Kidney epithelial cell (primary cell): Measurements from ENCODE around the gene LTA. TPM values are rescaled to one million over a fixed set of nuclear protein-coding genes. Genes with fewer than 3 reads are reported as not detected.
"Not testable (repeated sequence)": the region's sequence is repeated elsewhere in the genome, so short reads cannot be mapped to it uniquely, and the experiment has no call there.

ENCODE experiments used
- DNase-seq: peaks from one replicate; pipeline ENCODE4 v3.0.0-alpha.2; 2010; ENCODE audit warnings: low read depth
- H3K27me3 ChIP-seq: 2 replicates; pipeline ENCODE4 v1.6.0; 2011; ENCODE audit warnings: low read length; ENCODE audit not compliant: control insufficient read depth, insufficient read depth
- H3K36me3 ChIP-seq: 2 replicates; pipeline ENCODE4 v1.5.1; 2011; ENCODE audit warnings: low read length; ENCODE audit not compliant: control insufficient read depth, insufficient read depth
- H3K4me3 ChIP-seq: 2 replicates; pipeline ENCODE4 v1.5.1; 2011; ENCODE audit warnings: low read depth, mild to moderate bottlenecking, control low read depth, low read length
- total RNA-seq: library from RNA; depleted of rRNA; stranded (reverse); fragments of >200 nt; gene quantifications from 2 replicates; pipeline ENCODE4 v1.2.3, GENCODE V29; 2015
- TF ChIP-seq, protein P1 (sequence below): IDR thresholded peaks from 2 replicates; pipeline ENCODE4 v1.5.1; 2011; ENCODE audit warnings: mild to moderate bottlenecking, moderate library complexity, low read length, control low read depth, inconsistent platforms; ENCODE audit not compliant: insufficient read depth, poor library complexity, severe bottlenecking

Gene LTA
- total RNA-seq, 1 donor from 2014 or later, result 0.92 TPM

DNA sequence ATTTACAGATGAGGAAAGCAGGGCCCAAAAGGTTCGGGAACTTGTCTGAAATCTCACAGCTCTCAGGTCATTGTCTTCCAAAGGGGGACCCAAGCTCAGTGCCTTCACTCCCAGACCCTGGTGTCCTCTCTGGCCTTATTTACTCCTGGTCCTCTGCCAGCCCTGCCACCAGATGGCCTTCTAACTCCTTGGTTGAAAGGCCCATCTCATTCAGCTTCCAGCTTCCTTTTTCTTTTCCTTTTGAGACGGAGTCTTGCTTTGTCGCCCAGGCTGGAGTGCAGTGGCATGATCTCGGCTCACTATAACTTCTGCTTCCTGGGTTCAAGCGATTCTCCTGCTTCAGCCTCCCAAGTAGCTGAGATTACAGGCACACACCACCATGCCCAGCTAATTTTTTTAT lies 20.7 kb upstream of the LTA start:
- not testable (repeated sequence) for DNase-seq, H3K4me3 ChIP-seq, H3K27me3 ChIP-seq, H3K36me3 ChIP-seq
- TF ChIP-seq, protein P1, sequence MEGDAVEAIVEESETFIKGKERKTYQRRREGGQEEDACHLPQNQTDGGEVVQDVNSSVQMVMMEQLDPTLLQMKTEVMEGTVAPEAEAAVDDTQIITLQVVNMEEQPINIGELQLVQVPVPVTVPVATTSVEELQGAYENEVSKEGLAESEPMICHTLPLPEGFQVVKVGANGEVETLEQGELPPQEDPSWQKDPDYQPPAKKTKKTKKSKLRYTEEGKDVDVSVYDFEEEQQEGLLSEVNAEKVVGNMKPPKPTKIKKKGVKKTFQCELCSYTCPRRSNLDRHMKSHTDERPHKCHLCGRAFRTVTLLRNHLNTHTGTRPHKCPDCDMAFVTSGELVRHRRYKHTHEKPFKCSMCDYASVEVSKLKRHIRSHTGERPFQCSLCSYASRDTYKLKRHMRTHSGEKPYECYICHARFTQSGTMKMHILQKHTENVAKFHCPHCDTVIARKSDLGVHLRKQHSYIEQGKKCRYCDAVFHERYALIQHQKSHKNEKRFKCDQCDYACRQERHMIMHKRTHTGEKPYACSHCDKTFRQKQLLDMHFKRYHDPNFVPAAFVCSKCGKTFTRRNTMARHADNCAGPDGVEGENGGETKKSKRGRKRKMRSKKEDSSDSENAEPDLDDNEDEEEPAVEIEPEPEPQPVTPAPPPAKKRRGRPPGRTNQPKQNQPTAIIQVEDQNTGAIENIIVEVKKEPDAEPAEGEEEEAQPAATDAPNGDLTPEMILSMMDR, result peak; percentile 51

DNA sequence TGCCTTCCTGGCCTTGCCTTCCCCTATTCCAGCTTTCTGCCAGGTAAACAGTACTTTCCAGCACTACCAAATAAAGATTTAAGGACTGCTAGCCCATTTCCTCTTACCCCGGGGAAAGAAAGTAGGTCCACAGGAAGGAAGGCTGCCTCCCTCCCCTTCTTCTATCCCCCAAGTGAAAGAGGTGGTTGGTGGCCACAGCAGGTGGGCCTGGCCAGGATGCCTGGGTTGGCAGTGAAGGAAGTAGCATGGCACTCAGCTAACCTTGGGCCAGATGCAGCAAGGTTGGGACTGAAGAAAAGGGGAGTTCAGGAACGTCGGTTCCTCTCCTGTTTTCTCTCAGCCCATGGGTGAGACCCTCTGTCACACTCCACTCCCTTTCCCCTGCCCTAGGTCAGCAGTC lies 15.8 kb upstream of the LTA start:
- H3K4me3 ChIP-seq, result no peak overlapping the region
- peaks cover 8% of the 10 kb centered on the region for H3K36me3 ChIP-seq
- DNase-seq, result no peak
- TF ChIP-seq, protein P1, result no peak
- H3K27me3 ChIP-seq, result no peaks in the 10 kb centered on the region

DNA sequence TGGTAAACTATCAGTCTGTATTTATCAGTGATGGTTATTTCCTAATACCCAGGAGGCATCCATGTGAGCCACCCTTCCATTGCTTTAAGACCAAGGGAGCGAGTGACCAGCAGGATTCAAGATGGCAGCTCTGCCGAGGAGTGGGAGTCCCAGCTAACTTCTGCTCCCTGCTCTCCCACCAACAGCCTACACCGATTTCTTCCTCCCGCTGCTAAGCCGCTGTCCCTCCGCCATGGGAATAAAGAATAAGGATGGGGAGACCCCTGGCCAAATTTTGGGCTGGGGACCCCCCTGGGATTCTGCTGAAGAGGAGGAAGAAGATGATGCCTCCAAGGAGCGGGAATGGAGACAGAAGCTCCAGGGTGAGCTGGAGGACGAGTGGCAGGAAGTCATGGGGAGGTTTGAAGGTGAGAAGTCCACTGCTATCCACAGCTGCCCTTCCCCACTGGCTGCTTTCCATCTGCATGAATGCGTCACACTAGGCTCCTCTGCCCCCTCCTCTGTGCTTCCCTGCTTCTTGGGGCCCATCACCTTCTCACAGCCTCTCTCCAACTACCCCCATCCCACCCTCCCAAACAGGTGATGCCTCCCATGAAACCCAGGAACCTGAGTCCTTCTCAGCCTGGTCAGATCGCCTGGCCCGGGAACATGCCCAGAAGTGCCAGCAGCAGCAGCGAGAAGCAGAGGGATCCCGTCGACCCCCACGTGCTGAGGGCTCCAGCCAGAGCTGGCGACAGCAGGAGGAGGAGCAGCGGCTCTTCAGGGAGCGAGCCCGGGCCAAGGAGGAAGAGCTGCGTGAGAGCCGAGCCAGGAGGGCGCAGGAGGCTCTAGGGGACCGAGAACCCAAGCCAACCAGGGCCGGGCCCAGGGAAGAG lies 14.4 kb upstream of the LTA start:
- no peak for DNase-seq
- peaks cover 8% of the 10 kb centered on the region for H3K36me3 ChIP-seq
- TF ChIP-seq, protein P1, result no peak

DNA sequence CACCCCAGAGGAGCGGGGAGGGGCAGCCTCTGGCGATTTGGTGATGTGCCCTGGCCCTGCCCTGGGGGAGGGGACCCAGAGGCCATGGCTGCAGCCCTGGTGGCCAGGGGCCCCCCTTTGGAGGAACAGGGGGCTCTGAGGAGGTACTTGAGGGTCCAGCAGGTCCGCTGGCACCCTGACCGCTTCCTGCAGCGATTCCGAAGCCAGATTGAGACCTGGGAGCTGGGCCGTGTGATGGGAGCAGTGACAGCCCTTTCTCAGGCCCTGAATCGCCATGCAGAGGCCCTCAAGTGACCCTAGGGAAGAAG lies 13.8 kb upstream of the LTA start:
- H3K27me3 ChIP-seq, result no peaks in the 10 kb centered on the region
- TF ChIP-seq, protein P1, result no peak
- peaks cover 8% of the 10 kb centered on the region for H3K36me3 ChIP-seq
- no peak overlapping the region for H3K4me3 ChIP-seq
- no peak for DNase-seq

More for the DNA sequence above, 14.4 kb upstream of the LTA start:
- Histone ChIP-seq H3K4me3 (no peak overlapping the region), H3K27me3 (no peaks in the 10 kb centered on the region)

GRCh38 chr6:31558631-31559500 lies 13.2 kb upstream of the LTA start:
- TF ChIP-seq, protein P1, result no peak
- H3K36me3 ChIP-seq, result peaks cover 8% of the 10 kb centered on the region
- DNase-seq, result no peak
- no peak overlapping the region for H3K4me3 ChIP-seq
- H3K27me3 ChIP-seq, result no peaks in the 10 kb centered on the region
